Pancreas (tissue), 10 donors: Measurements from ENCODE around the gene LRRC46. TPM values are rescaled to one million over a fixed set of nuclear protein-coding genes. Genes with fewer than 3 reads are reported as not detected.

Experiments used
- ATAC-seq, 4 donors: fragments of 200-7000 bp; cut with Tn5 transposase; one replicate each; pipeline versions ENCODE4 v1.8.0 to v1.9.1; 2020; ENCODE audit warnings: mild to moderate bottlenecking in 4 of 4, moderate library complexity in 4 of 4
- DNase-seq, 6 donors: peaks; one replicate each; pipeline ENCODE4 v3.0.0-alpha.2; 2020
- FAIRE-seq: peaks from 2 replicates; lab custom pipeline; 2012; peaks lifted over from hg19 to GRCh38; lab: Jason Lieb, UNC
- H3K27ac ChIP-seq, 4 donors: fragments of 200-600 bp; sonication (generic); 1 replicate in 3 of 4; 2 replicates in 1 of 4; pipeline versions ENCODE4 v1.5.0 to v1.8.0; 2020
- H3K27me3 ChIP-seq, 4 donors: fragments of 200-600 bp; one replicate each; pipeline ENCODE4 v1.8.0; 2021
- H3K36me3 ChIP-seq, 3 donors: fragments of 200-600 bp; sonication (generic) in 1 of 3; one replicate each; pipeline versions ENCODE4 v1.5.0 to v1.8.0; 2020 to 2021
- H3K4me1 ChIP-seq, 3 donors: fragments of 200-600 bp; one replicate each; pipeline ENCODE4 v1.8.0; 2021
- H3K4me3 ChIP-seq, 4 donors: fragments of 200-600 bp; sonication (generic) in 2 of 4; one replicate each; pipeline versions ENCODE4 v1.5.0 to v1.8.0; 2020 to 2021
- H3K9me3 ChIP-seq, 4 donors: fragments of 200-600 bp; one replicate each; pipeline ENCODE4 v1.8.0; 2021
- WGBS, 2 donors: extraction: QIAGEN DNeasy Blood & Tissue Kit; methylation state at CpG; one replicate each; pipeline ENCODE4 v1.1.7; 2013; 5-methylcytosine and 5-hydroxymethylcytosine counted together
- intact Hi-C, 3 donors: fragments of 100-400 bp; cut with DNase I; formaldehyde crosslinking; loops; one replicate each; pipeline versions ENCODE4 v1.11.1 to v1.14.2; 2022
- polyA plus RNA-seq, 2 donors: library from polyadenylated mRNA; stranded (reverse); fragments of 200-250 nt; gene quantifications; one replicate each; pipeline ENCODE4 v1.2.3, GENCODE V29; 2013
- total RNA-seq, 6 donors: library from RNA; stranded (reverse); fragmentation: NEBNext Ultra II Directional in 4 of 6; extraction: Animal tissue kit (Norgen Biotek cat#: 25700) in 4 of 6; gene quantifications; one replicate each; pipeline versions ENCODE4 v1.2.1 to v1.2.4, GENCODE V29; 2021 to 2023
- TF ChIP-seq, protein P1 (sequence below), 4 donors: fragments of 200-600 bp; sonication (generic) in 3 of 4; IDR thresholded peaks; one replicate each; pipeline versions ENCODE4 v1.5.0 to v1.8.0; 2021; ENCODE audit warnings: antibody characterized with exemption in 4 of 4
- donor health status: healthy with polysubstance abuse.
- donor health status: DM: no; HTN: no; CAD: no; lungs with moderate emphysema.
- donor health status: DM: no; HTN: no; CAD: no.
- donor health status: control.
- donor health status: control.
- donor health status: Bipolar disorder and iron deficiency.
- donor health status: DM: yes; HTN: yes; CAD: no.
- donor health status: DM: no; HTN: no; CAD: no.
- donor health status: DM: no; HTN: no; CAD: no.
- donor health status: DM: yes; HTN: yes; CAD: no.

The LRRC46 gene
- total and polyA plus RNA-seq, 8 donors: 0.14 to 1.8 (median 0.47) TPM

DNA sequence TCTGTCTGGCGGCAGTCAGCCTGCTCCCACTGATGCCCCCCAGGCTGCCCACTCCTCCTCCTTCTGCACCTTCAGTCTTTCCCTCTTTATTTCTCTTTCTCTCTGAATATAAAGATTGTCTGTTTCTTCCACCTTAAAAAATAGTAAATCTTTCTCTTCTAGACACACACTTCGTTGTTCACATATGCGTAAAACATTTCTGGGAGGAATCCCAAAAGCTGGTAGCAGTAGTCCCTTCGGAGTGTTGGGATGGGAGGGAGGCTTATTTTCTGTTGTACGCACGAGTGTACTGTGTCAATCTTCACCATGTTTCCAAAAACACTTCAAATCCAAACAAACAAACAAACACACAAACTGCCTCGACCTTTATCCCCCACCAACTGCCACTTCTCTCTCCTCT is 19.8 kb upstream of the LRRC46 start:
- peaks cover 0 to 43% (median 17%) of the 10 kb centered on the region in 3 donors for H3K36me3 ChIP-seq
- WGBS, 2 donors: 45 to 64% methylated on average over 7 of the region's 7 CpGs

DNA sequence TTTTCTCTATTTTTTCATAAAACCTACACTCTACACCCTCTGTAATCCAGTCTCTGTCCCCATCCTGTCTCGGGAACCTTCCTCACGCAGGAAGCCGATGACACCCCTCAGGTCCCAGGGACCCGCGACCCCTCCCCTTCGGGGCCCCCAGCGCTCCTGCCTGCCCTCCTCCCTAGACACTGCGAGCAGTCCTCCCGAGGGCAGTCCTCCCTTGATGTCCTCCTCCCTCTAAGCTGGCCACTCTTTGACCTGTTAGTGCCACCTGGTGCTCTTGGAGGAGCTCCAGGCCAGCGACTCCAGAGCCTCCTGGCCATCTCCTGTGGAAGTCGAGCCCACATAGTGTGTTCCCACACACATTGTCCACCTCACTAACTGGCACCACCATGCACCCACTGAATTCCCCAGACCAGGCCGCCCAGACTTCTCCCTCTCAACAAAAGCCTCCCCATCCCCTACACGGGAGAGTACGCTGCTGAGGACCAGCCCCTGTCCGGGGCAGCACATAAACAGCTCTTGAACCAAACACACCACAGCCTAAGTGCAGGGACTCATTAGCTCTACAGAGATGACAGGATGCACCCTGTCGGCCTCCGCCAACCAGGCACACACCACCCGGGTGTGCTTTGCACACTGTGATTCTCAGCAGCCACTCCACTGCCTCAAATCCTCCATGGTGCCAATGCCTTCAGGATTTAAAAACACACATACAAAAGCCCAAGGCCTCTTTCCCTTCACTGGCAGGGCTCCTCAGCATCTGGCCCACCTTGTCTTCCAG is 19.1 kb upstream of the LRRC46 start:
- H3K4me1 ChIP-seq: peaks cover 28 to 36% (median 35%) of the 10 kb centered on the region in 3 donors
- no peaks in the 10 kb centered on the region for H3K27me3 ChIP-seq
- H3K36me3 ChIP-seq: peaks cover 0 to 43% (median 18%) of the 10 kb centered on the region in 3 donors
- TF ChIP-seq, protein P1, sequence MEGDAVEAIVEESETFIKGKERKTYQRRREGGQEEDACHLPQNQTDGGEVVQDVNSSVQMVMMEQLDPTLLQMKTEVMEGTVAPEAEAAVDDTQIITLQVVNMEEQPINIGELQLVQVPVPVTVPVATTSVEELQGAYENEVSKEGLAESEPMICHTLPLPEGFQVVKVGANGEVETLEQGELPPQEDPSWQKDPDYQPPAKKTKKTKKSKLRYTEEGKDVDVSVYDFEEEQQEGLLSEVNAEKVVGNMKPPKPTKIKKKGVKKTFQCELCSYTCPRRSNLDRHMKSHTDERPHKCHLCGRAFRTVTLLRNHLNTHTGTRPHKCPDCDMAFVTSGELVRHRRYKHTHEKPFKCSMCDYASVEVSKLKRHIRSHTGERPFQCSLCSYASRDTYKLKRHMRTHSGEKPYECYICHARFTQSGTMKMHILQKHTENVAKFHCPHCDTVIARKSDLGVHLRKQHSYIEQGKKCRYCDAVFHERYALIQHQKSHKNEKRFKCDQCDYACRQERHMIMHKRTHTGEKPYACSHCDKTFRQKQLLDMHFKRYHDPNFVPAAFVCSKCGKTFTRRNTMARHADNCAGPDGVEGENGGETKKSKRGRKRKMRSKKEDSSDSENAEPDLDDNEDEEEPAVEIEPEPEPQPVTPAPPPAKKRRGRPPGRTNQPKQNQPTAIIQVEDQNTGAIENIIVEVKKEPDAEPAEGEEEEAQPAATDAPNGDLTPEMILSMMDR (IDR thresholded peaks at IDR 0.05): no peak
- DNase-seq: peak in 3 of 6 donors; percentile 22 to 43 (median 43)
- peak in 1 of 4 donors; percentile 9 for ATAC-seq
- intact Hi-C loops: no loop called here
- WGBS, 2 donors: 65 to 73% methylated on average over 18 of the region's 18 CpGs
- H3K9me3 ChIP-seq: no peaks in the 10 kb centered on the region
- FAIRE-seq: no peak
- no peak overlapping the region for H3K4me3 ChIP-seq
- H3K27ac ChIP-seq: peak overlapping the region in 1 of 4 donors; percentile 79

More for the DNA sequence above, 19.8 kb upstream of the LRRC46 start:
- Histone ChIP-seq H3K27me3 (no peaks in the 10 kb centered on the region), H3K4me1 (peaks cover 28 to 36% (median 35%) of the 10 kb centered on the region in 3 donors), H3K9me3 (no peaks in the 10 kb centered on the region), H3K4me3 (no peak overlapping the region), H3K27ac (peak overlapping the region in 3 of 4 donors; percentile 52 to 79 (median 73))
- intact Hi-C loops: no loop called here
- TF ChIP-seq, protein P1 (IDR thresholded peaks at IDR 0.05): no peak
- ATAC-seq (no peak), DNase-seq (no peak), FAIRE-seq (no peak)

DNA sequence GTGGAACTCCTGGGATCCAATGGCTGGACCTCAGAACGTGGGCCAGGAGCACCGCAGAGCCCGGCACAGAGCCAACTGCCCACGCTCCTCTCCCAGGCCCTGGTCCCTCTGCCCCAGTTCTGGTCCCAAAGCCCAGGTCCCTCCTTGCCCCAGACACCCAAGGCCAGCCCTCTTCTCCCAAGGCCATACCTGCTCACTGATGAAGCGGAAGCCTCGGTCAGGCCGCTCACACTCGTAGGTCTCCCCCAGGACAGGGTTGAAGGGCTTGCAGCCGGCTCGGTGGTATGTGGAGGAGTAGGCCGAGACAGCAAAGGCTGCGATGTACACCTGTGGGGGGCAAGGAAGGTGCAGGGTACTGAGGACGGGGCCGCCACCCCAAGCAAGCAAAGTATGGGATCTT is 18.4 kb upstream of the LRRC46 start:
- intact Hi-C loops: no loop called here
- Histone ChIP-seq H3K4me1 (peaks cover 28 to 36% (median 35%) of the 10 kb centered on the region in 3 donors), H3K4me3 (no peak overlapping the region), H3K27me3 (no peaks in the 10 kb centered on the region), H3K27ac (no peak overlapping the region), H3K9me3 (no peaks in the 10 kb centered on the region), H3K36me3 (peaks cover 0 to 43% (median 14%) of the 10 kb centered on the region in 3 donors)
- TF ChIP-seq, protein P1 (IDR thresholded peaks at IDR 0.05): no peak
- ATAC-seq: no peak
- DNase-seq: peak in 4 of 6 donors; percentile 10 to 43 (median 25)
- 87 to 93% methylated on average over 14 of the region's 14 CpGs for WGBS, 2 donors
- no peak for FAIRE-seq

DNA sequence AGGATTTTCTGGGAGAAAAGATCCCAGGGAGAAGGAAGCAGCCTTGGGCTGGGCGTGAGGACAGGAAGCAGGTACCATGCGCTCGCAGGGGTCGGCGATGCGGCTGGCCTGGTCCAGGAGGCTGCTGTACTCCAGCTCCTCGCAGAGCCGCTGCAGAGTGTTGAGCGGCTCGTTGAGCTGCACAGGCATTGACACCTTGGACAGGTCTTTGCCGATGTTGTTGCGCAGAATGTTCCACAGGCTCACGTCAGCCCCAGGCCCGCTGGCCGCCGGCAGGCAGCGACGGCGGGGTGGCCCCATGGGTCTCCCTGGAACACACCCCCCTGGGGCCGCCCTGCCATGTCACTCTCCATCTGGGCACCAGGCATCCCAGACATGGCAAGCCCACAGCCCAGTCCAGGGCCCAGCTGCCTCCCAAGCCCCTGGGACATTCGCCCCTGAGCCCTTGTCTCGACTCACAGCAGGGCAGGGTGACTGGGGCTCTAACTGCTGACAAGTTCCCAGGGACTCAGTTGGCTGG is 17.9 kb upstream of the LRRC46 start:
- FAIRE-seq (no peak), DNase-seq (peak in 4 of 6 donors; percentile 9 to 48 (median 22)), ATAC-seq (no peak)
- TF ChIP-seq, protein P1 (IDR thresholded peaks at IDR 0.05): no peak
- H3K4me1 ChIP-seq: peaks cover 26 to 35% (median 35%) of the 10 kb centered on the region in 3 donors
- H3K27ac ChIP-seq: no peak overlapping the region
- peaks cover 0 to 43% (median 14%) of the 10 kb centered on the region in 3 donors for H3K36me3 ChIP-seq
- no peaks in the 10 kb centered on the region for H3K9me3 ChIP-seq
- WGBS, 2 donors: 96 to 98% methylated on average over 20 to 22 of the region's 22 CpGs
- intact Hi-C loops: no loop called here
- H3K27me3 ChIP-seq: no peaks in the 10 kb centered on the region
- no peak overlapping the region for H3K4me3 ChIP-seq
